ENCODE measurements around the gene TOM1L2.

TOM1L2 gene

GRCh38 chr17:17877529-17878358, 94.5 kb downstream of the TOM1L2 start:
- in situ Hi-C loops (cut with MboI; ENCODE audit: low sequenced_read_pairs): no loop called here

- in situ Hi-C loops (cut with MboI; ENCODE audit: low sequenced_read_pairs): no loop called here
These were observed 95.2 kb downstream of the TOM1L2 start for GRCh38 chr17:17876959-17877528.

- in situ Hi-C loops (cut with MboI; ENCODE audit: low sequenced_read_pairs): no loop called here
These were observed 97.7 kb downstream of the TOM1L2 start for GRCh38 chr17:17874478-17874877.

GRCh38 chr17:17873450-17873991, 98.7 kb downstream of the TOM1L2 start:
- in situ Hi-C loops (cut with MboI; ENCODE audit: low sequenced_read_pairs): no loop called here

GRCh38 chr17:17872547-17873345, 99.5 kb downstream of the TOM1L2 start:
- in situ Hi-C loops (cut with MboI; ENCODE audit: low sequenced_read_pairs): no loop called here

GRCh38 chr17:17871913-17872312, 100.3 kb downstream of the TOM1L2 start:
- in situ Hi-C loops (cut with MboI; ENCODE audit: low sequenced_read_pairs): no loop called here

- in situ Hi-C loops (cut with MboI; ENCODE audit: low sequenced_read_pairs): no loop called here
These were observed 102.0 kb downstream of the TOM1L2 start for GRCh38 chr17:17870247-17870646.

- in situ Hi-C loops (cut with MboI; ENCODE audit: low sequenced_read_pairs): no loop called here
These were observed 103.3 kb downstream of the TOM1L2 start for GRCh38 chr17:17868641-17869522.

GRCh38 chr17:17866897-17867296, 105.3 kb downstream of the TOM1L2 start:
- in situ Hi-C loops (cut with MboI; ENCODE audit: low sequenced_read_pairs): no loop called here

- in situ Hi-C loops (cut with MboI; ENCODE audit: low sequenced_read_pairs): no loop called here
These were observed 105.8 kb downstream of the TOM1L2 start for GRCh38 chr17:17866425-17866824.

GRCh38 chr17:17865035-17865434, 107.2 kb downstream of the TOM1L2 start:
- in situ Hi-C loops (cut with MboI; ENCODE audit: low sequenced_read_pairs): no loop called here

- in situ Hi-C loops (cut with MboI; ENCODE audit: low sequenced_read_pairs): no loop called here
These were observed 111.5 kb downstream of the TOM1L2 start for GRCh38 chr17:17860766-17861107.

- in situ Hi-C loops (cut with MboI; ENCODE audit: low sequenced_read_pairs): no loop called here
These were observed 112.1 kb downstream of the TOM1L2 start for GRCh38 chr17:17859909-17860765.

GRCh38 chr17:17857496-17857895, 114.7 kb downstream of the TOM1L2 start:
- in situ Hi-C loops (cut with MboI; ENCODE audit: low sequenced_read_pairs): no loop called here

- in situ Hi-C loops (cut with MboI; ENCODE audit: low sequenced_read_pairs): no loop called here
These were observed 115.8 kb downstream of the TOM1L2 start for GRCh38 chr17:17856386-17856785.

- in situ Hi-C loops (cut with MboI; ENCODE audit: low sequenced_read_pairs): no loop called here
These were observed 116.2 kb downstream of the TOM1L2 start for GRCh38 chr17:17855976-17856375.

- in situ Hi-C loops (cut with MboI; ENCODE audit: low sequenced_read_pairs): no loop called here
These were observed 118.3 kb downstream of the TOM1L2 start for GRCh38 chr17:17853811-17854447.

GRCh38 chr17:17852930-17853329, 119.3 kb downstream of the TOM1L2 start:
- in situ Hi-C loops (cut with MboI; ENCODE audit: low sequenced_read_pairs): no loop called here

Measured in HL-60/S4 treated with phorbol 12-myristate 13-acetate at 8.2 ng/mL for 4 days and 3 days (cell line).